ENCODE results near the gene SSBP3.

DNA sequence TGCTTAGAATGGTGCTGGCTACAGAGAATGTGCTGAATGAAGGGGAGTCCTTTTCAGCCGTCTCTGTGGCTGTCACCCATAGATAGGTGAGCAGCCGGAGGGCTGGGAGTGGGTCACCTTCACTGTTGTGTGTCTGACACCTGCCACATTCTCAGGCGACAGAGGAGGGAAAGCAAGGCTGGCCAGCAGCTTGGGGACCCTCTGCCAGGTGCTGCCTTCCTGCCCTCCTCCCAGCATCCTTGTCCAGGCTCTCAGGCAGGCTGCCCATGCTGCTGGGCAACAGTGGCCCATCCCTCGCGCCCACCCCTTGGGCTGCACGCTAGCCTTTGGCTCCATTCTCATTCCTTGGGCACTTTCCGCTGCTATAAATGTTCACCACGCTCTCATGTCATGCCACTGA lies 228.5 kb downstream of the SSBP3 start:
- TF ChIP-seq, protein P1, sequence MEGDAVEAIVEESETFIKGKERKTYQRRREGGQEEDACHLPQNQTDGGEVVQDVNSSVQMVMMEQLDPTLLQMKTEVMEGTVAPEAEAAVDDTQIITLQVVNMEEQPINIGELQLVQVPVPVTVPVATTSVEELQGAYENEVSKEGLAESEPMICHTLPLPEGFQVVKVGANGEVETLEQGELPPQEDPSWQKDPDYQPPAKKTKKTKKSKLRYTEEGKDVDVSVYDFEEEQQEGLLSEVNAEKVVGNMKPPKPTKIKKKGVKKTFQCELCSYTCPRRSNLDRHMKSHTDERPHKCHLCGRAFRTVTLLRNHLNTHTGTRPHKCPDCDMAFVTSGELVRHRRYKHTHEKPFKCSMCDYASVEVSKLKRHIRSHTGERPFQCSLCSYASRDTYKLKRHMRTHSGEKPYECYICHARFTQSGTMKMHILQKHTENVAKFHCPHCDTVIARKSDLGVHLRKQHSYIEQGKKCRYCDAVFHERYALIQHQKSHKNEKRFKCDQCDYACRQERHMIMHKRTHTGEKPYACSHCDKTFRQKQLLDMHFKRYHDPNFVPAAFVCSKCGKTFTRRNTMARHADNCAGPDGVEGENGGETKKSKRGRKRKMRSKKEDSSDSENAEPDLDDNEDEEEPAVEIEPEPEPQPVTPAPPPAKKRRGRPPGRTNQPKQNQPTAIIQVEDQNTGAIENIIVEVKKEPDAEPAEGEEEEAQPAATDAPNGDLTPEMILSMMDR (IDR thresholded peaks at IDR 0.05; ENCODE audit: low read depth, low read length): no peak
- TF ChIP-seq EZH2phosphoT487 (IDR thresholded peaks at IDR 0.05; ENCODE audit: low read depth): no peak
